HepG2 (cell line): ENCODE measurements around the gene PTPRN. TPM values are rescaled to one million over a fixed set of nuclear protein-coding genes. Genes with fewer than 3 reads are reported as not detected.

Source experiments
- ATAC-seq: fragments of 200-7000 bp; cut with Tn5 transposase; 3 replicates; pipeline ENCODE4 v1.9.1; 2020; ENCODE audit warnings: mild to moderate bottlenecking, moderate library complexity
- BruUV-seq: library from RNA; stranded (reverse); fragments of 400-500 nt; replicated peaks from 2 replicates; lab custom pipeline; 2021; lab: Mats Ljungman, UMichigan
- CTCF ChIA-PET: fragments of 300-600 bp; formaldehyde crosslinking; extraction: SDS; loops from one replicate; lab custom pipeline; 2021; ENCODE audit warnings: low total read pairs, inconsistent platforms, low intra/inter-chr PET ratio; lab: Yijun Ruan, JAX
- POLR2A ChIA-PET: fragments of 350-600 bp; sonication (Branson Sonifier 250); formaldehyde crosslinking; loops from one replicate; lab custom pipeline; 2020; ENCODE audit warnings: antibody characterized with exemption, inconsistent platforms; lab: Yijun Ruan, JAX
- DNase-seq: peaks from one replicate; pipeline ENCODE4 v3.0.0-alpha.2; 2015; ENCODE audit warnings: low spot score
- FAIRE-seq: peaks from 3 replicates; lab custom pipeline; 2011; peaks lifted over from hg19 to GRCh38; lab: Jason Lieb, UNC
- H2AFZ ChIP-seq: one replicate; pipeline ENCODE4 v1.6.1; 2011; ENCODE audit warnings: low read length, inconsistent platforms
- H3K27ac ChIP-seq: fragments of 300-600 bp; 3 replicates; pipeline ENCODE4 v1.8.0; 2011; ENCODE audit warnings: mixed run types, mild to moderate bottlenecking, mixed read lengths, low read length, inconsistent platforms; ENCODE audit not compliant: insufficient read depth; ENCODE audit errors: extremely low read length
- H3K27me3 ChIP-seq, 2 experiments: fragments of 200-600 bp in 1 of 2; 2 replicates in 1 of 2; 3 replicates in 1 of 2; pipeline versions ENCODE4 v1.6.0 to v1.8.0; 2011; ENCODE audit warnings: low read length in 2 of 2, mild to moderate bottlenecking in 2 of 2, moderate library complexity in 2 of 2, inconsistent platforms in 1 of 2; ENCODE audit not compliant: insufficient read depth in 2 of 2, control insufficient read depth in 1 of 2
- H3K36me3 ChIP-seq, 2 experiments: fragments of 200-600 bp in 1 of 2; replicated peaks in 1 of 2; 2 replicates in 1 of 2; 3 replicates in 1 of 2; pipeline versions ENCODE4 v1.5.1 to v1.8.0; 2011; ENCODE audit warnings: low read length in 2 of 2, inconsistent platforms in 1 of 2; ENCODE audit not compliant: insufficient read depth in 2 of 2, control insufficient read depth in 1 of 2
- H3K4me1 ChIP-seq: 2 replicates; pipeline ENCODE4 v1.5.1; 2012; ENCODE audit warnings: low read length, inconsistent platforms; ENCODE audit not compliant: insufficient read depth
- H3K4me2 ChIP-seq: 2 replicates; pipeline ENCODE4 v1.6.0; 2011; ENCODE audit warnings: low read depth, low read length, inconsistent platforms
- H3K4me3 ChIP-seq, 3 experiments: fragments of 200-600 bp in 1 of 3; sonication (generic), shearing (Covaris generic) in 1 of 3; replicated peaks in 1 of 3; 2 replicates each; pipeline ENCODE4 v1.5.1; 2011 to 2016; ENCODE audit warnings: low read length in 3 of 3, inconsistent platforms in 2 of 3, low read depth in 2 of 3, mild to moderate bottlenecking in 2 of 3, control low read depth in 1 of 3, mixed read lengths in 1 of 3; ENCODE audit not compliant: insufficient read depth in 1 of 3
- H3K79me2 ChIP-seq: one replicate; pipeline ENCODE4 v1.6.1; 2011; ENCODE audit warnings: low read length, inconsistent platforms; ENCODE audit not compliant: insufficient read depth
- H3K9ac ChIP-seq: 2 replicates; pipeline ENCODE4 v1.6.0; 2011; ENCODE audit warnings: mild to moderate bottlenecking, low read depth, low read length, inconsistent platforms; ENCODE audit not compliant: insufficient read depth
- H3K9me3 ChIP-seq: 2 replicates; pipeline ENCODE4 v1.5.1; 2012; ENCODE audit warnings: mild to moderate bottlenecking, low read length
- H4K20me1 ChIP-seq: 2 replicates; pipeline ENCODE4 v1.6.0; 2011; ENCODE audit warnings: inconsistent platforms, mild to moderate bottlenecking, low read length, moderate library complexity; ENCODE audit not compliant: insufficient read depth
- EP300 ChIP-seq, 3 experiments: sonication (generic) in 1 of 3; formaldehyde crosslinking in 1 of 3; IDR thresholded peaks; 2 replicates each; pipeline versions ENCODE4 v1.5.1 to v1.6.1; 2011 to 2020; ENCODE audit warnings: low read depth in 2 of 3, low read length in 2 of 3, borderline replicate concordance in 1 of 3, improper control_type of control experiment in 1 of 3, mild to moderate bottlenecking in 1 of 3, missing genetic modification reagents in 1 of 3, moderate library complexity in 1 of 3
- EZH2 ChIP-seq: conservative IDR thresholded peaks from 2 replicates; pipeline ENCODE4 v1.6.1; 2012; ENCODE audit warnings: mild to moderate bottlenecking, low read depth, low read length, moderate library complexity
- HMG20B ChIP-seq: conservative IDR thresholded peaks from 2 replicates; pipeline ENCODE4 v1.6.1; 2016; ENCODE audit warnings: missing genetic modification reagents, missing compliant biosample characterization
- HNF1B ChIP-seq: sonication (generic); formaldehyde crosslinking; IDR thresholded peaks from 2 replicates; pipeline ENCODE4 v1.5.1; 2020; ENCODE audit warnings: mild to moderate bottlenecking, moderate library complexity, missing genetic modification reagents
- HNRNPH1 ChIP-seq: fragments of 200-400 bp; formaldehyde crosslinking; optimal IDR thresholded peaks from 2 replicates; pipeline ENCODE3; 2017; ENCODE audit warnings: mild to moderate bottlenecking, low read depth, low read length
- KLF16 ChIP-seq, 2 experiments: sonication (generic) in 1 of 2; formaldehyde crosslinking in 1 of 2; IDR thresholded peaks; 2 replicates each; pipeline versions ENCODE4 v1.6.1 to v1.8.0; 2016 to 2023; ENCODE audit warnings: missing genetic modification reagents in 2 of 2, missing compliant biosample characterization in 1 of 2
- MED13 ChIP-seq: sonication (generic); formaldehyde crosslinking; IDR thresholded peaks from 2 replicates; pipeline ENCODE4 v1.5.0; 2020; ENCODE audit warnings: missing genetic modification reagents
- MLLT10 ChIP-seq: sonication (generic); formaldehyde crosslinking; IDR thresholded peaks from 2 replicates; pipeline ENCODE4 v1.4.0; 2020; ENCODE audit warnings: missing genetic modification reagents
- NCOA2 ChIP-seq: sonication (generic); formaldehyde crosslinking; IDR thresholded peaks from 2 replicates; pipeline ENCODE4 v1.8.0; 2022; ENCODE audit warnings: inconsistent platforms
- SALL2 ChIP-seq: sonication (generic); formaldehyde crosslinking; IDR thresholded peaks from 2 replicates; pipeline ENCODE4 v1.8.1; 2023; ENCODE audit warnings: mild to moderate bottlenecking, missing genetic modification reagents, inconsistent platforms
- STAG1 ChIP-seq: sonication (generic); formaldehyde crosslinking; IDR thresholded peaks from 2 replicates; pipeline ENCODE4 v1.4.0; 2020; ENCODE audit warnings: missing genetic modification reagents
- XRCC5 ChIP-seq: fragments of 200-400 bp; formaldehyde crosslinking; optimal IDR thresholded peaks from 2 replicates; pipeline ENCODE3; 2017; ENCODE audit warnings: mild to moderate bottlenecking, low read length
- YEATS4 ChIP-seq: sonication (generic); formaldehyde crosslinking; IDR thresholded peaks from 2 replicates; pipeline ENCODE4 v1.4.0; 2020; ENCODE audit warnings: missing genetic modification reagents, borderline replicate concordance
- ZBTB26 ChIP-seq: IDR thresholded peaks from 2 replicates; pipeline ENCODE4 v1.6.1; 2016; ENCODE audit warnings: missing compliant biosample characterization, missing genetic modification reagents, borderline replicate concordance
- ZFAT ChIP-seq: sonication (generic); formaldehyde crosslinking; conservative IDR thresholded peaks from 2 replicates; pipeline ENCODE4 v1.8.1; 2023; ENCODE audit warnings: missing genetic modification reagents, inconsistent platforms
- ZNF281 ChIP-seq: sonication (generic); formaldehyde crosslinking; IDR thresholded peaks from 2 replicates; pipeline ENCODE4 v1.4.0; 2020; ENCODE audit warnings: missing genetic modification reagents, borderline replicate concordance
- ZNF704 ChIP-seq: sonication (generic); formaldehyde crosslinking; IDR thresholded peaks from 2 replicates; pipeline ENCODE4 v1.8.1; 2023; ENCODE audit warnings: mild to moderate bottlenecking, inconsistent platforms, moderate library complexity, missing genetic modification reagents, borderline replicate concordance
- WGBS: methylation state at CpG from one replicate; pipeline ENCODE4 v1.1.6; 2017; ENCODE audit warnings: low lambda C conversion rate; 5-methylcytosine and 5-hydroxymethylcytosine counted together
- in situ Hi-C: cut with HindIII; loops from 2 replicates; pipeline ENCODE4 v1.10.0; 2017; ENCODE audit warnings: low pct_unique_long_range_greater_than_20kb; ENCODE audit not compliant: extremely low pct_ligation_motif_present
- intact Hi-C: fragments of 100-400 bp; cut with micrococcal nuclease; formaldehyde crosslinking; loops from one replicate; pipeline ENCODE4 v1.10.0; 2022; ENCODE audit not compliant: unreplicated experiment
- polyA plus RNA-seq, 8 experiments: library from polyadenylated mRNA; depleted of rRNA in 3 of 8; stranded (reverse) in 7 of 8; unstranded in 1 of 8; fragments of >200 nt; fragmentation: Illumina TruSeq in 4 of 8; extraction: Trizol in 4 of 8; gene quantifications; 2 replicates each; pipeline versions ENCODE4 v1.2.1 to v1.2.3, GENCODE V29; 2011 to 2016; ENCODE audit warnings: low read depth in 4 of 8, missing spikeins in 1 of 8, mixed read lengths in 1 of 8; ENCODE audit not compliant: insufficient read depth in 1 of 8
- total RNA-seq, 5 experiments: library from RNA; depleted of rRNA; stranded (reverse); fragments of >200 nt; fragmentation: Illumina TruSeq; extraction: Trizol; gene quantifications; 2 replicates each; pipeline ENCODE4 v1.2.3, GENCODE V29; 2016; ENCODE audit warnings: low read depth in 1 of 5

The PTPRN gene
- total and polyA plus RNA-seq, 2 of the 13 experiments (the other 11 are each of a cell fraction or from before 2014, with no cell fraction given): 0.26 TPM; not detected in 1

GRCh38 chr2:219352448-219353023, 43.3 kb upstream of the PTPRN start:
- 9% methylated on average over 5 of the region's 5 CpGs for WGBS
- DNase-seq (peak; percentile 55), ATAC-seq (peak; percentile 89), FAIRE-seq (peak; percentile 90)
- H3K4me2 ChIP-seq: no peak overlapping the region
- intact Hi-C loops: loop anchor here (1.0 kb wide), 1 partner anchor 192 kb away; the partner anchor contains the start of gene NHEJ1
- in situ Hi-C loops: no loop called here
- no peaks in the 10 kb centered on the region for H3K4me1 ChIP-seq
- H2AFZ ChIP-seq: no peak overlapping the region
- no peak overlapping the region for H3K4me3 ChIP-seq
- H3K79me2 ChIP-seq: no peaks in the 10 kb centered on the region
- H3K27ac ChIP-seq: no peak overlapping the region
- no peaks in the 10 kb centered on the region for H3K36me3 ChIP-seq
- BruUV-seq: no TSS peak
- POLR2A ChIA-PET: no interaction called here
- no peaks in the 10 kb centered on the region for H4K20me1 ChIP-seq
- peaks cover 0 to 58% of the 10 kb centered on the region in 2 experiments; a peak in 3 of 5 replicates for H3K27me3 ChIP-seq
- CTCF ChIA-PET: interaction anchor here (1.9 kb wide), 1 partner anchor 192 kb away, joined by 7 read pairs; the partner anchor contains the start of gene NHEJ1
- H3K9me3 ChIP-seq: no peaks in the 10 kb centered on the region
- H3K9ac ChIP-seq: no peak overlapping the region
- TF ChIP-seq MLLT10 (CRISPR knock-in tag): no peak
- no peak for TF ChIP-seq YEATS4 (CRISPR knock-in tag)
- TF ChIP-seq ZBTB26 (CRISPR knock-in tag): no peak
- TF ChIP-seq STAG1 (CRISPR knock-in tag): peak; percentile 70
- TF ChIP-seq ZNF281 (CRISPR knock-in tag): no peak
- no peak for TF ChIP-seq MED13 (CRISPR knock-in tag)
- TF ChIP-seq HNRNPH1: no peak
- no peak for TF ChIP-seq ZNF704
- no peak for TF ChIP-seq HMG20B (CRISPR knock-in tag)
- TF ChIP-seq KLF16 (CRISPR knock-in tag; IDR thresholded peaks at IDR 0.05): no peak
- TF ChIP-seq XRCC5: peak; percentile 68
- no peak for TF ChIP-seq ZFAT (CRISPR knock-in tag)
- 0 out of 2 replicates have a peak, but pooled peaks have one; percentile 29 for TF ChIP-seq SALL2 (CRISPR knock-in tag)
- peak; percentile 42; the same call in 1 of the 2 replicates for TF ChIP-seq EZH2
- no peak for TF ChIP-seq NCOA2
- no peak for TF ChIP-seq EP300 (IDR thresholded peaks at IDR 0.05; ENCODE audit: low read depth in 2 of 2, low read length in 2 of 2)
- no peak for TF ChIP-seq EP300 (CRISPR knock-in tag; IDR thresholded peaks at IDR 0.05; ENCODE audit: borderline replicate concordance)
- 0 out of 2 replicates have a peak, but pooled peaks have one; percentile 31 for TF ChIP-seq HNF1B (CRISPR knock-in tag)
